ENCODE measurements around the gene GPR137. TPM values are rescaled to one million over a fixed set of nuclear protein-coding genes. Genes with fewer than 3 reads are reported as not detected.

The GPR137 gene
- total and polyA plus RNA-seq, 2 experiments from 2014 or later, result 16.3 to 32.5 TPM

- no peaks in the 10 kb centered on the region for H3K27me3 ChIP-seq (ENCODE audit: insufficient read depth)
- Mint-ChIP-seq H3K36me3 (ENCODE audit: low read depth) (peaks cover 24% of the 10 kb centered on the region), H3K4me3 (peak within 1 kb of the TSS; percentile 93), H3K9me3 (no peaks in the 10 kb centered on the region), H3K4me1 (peaks cover 27% of the 10 kb centered on the region), H3K27ac (peak within 1 kb of the TSS; percentile 98), H3K27me3 (ENCODE audit: insufficient read depth, low read depth, poor library complexity) (peaks cover 28% of the 10 kb centered on the region)
- H3K36me3 ChIP-seq (ENCODE audit: insufficient read depth), result no peaks in the 10 kb centered on the region
- H3K79me2 ChIP-seq (replicated peaks; ENCODE audit: insufficient read depth), result peaks cover 19% of the 10 kb centered on the region
- peak within 1 kb of the TSS; percentile 97 for H3K4me3 ChIP-seq
- DNase-seq (ENCODE audit: low spot score) (peak; percentile 98), ATAC-seq (peak; percentile 48)
- peaks cover 26% of the 10 kb centered on the region for H3F3A ChIP-seq (replicated peaks; ENCODE audit: low read depth)
- no peaks in the 10 kb centered on the region; the same call in 1 of the 2 replicates for H4K20me1 ChIP-seq (replicated peaks; ENCODE audit: insufficient read depth)
- H3K4me2 ChIP-seq, result peak within 1 kb of the TSS; percentile 96
- peaks cover 17% of the 10 kb centered on the region; the same call in 1 of the 2 replicates for H3K4me1 ChIP-seq (ENCODE audit: insufficient read depth)
- TF ChIP-seq ETS1 (IDR thresholded peaks at IDR 0.05), result peak; percentile 60; the same call in 1 of the 2 replicates
- no peak for TF ChIP-seq EZH2 (IDR thresholded peaks at IDR 0.05; ENCODE audit: low read depth, unreplicated experiment)
- peak; percentile 95 for TF ChIP-seq POLR2AphosphoS5 (IDR thresholded peaks at IDR 0.05; ENCODE audit: low read depth)
- TF ChIP-seq CREB1 (CRISPR knock-in tag; IDR thresholded peaks at IDR 0.05; ENCODE audit: low read depth), result peak; percentile 93
- H3K27ac ChIP-seq (ENCODE audit: low read depth), result peak within 1 kb of the TSS; percentile 94; the same call in 1 of the 2 replicates
- no peak within 1 kb of the TSS; the same call in 1 of the 2 replicates for H2AFZ ChIP-seq
- H3K9me2 ChIP-seq (ENCODE audit: insufficient read depth), result no peaks in the 10 kb centered on the region
Observed at GRCh38 chr11:64240435-64241240, 45.0 kb upstream of the GPR137 start, which contains the start of gene FKBP2. FKBP2 (plus strand) TSS chr11:64241095; CDS start chr11:64242388, 1,293 bp downstream.

- H3K9me2 ChIP-seq (ENCODE audit: insufficient read depth), result no peaks in the 10 kb centered on the region
- H3K79me2 ChIP-seq (replicated peaks; ENCODE audit: insufficient read depth), result peaks cover 25% of the 10 kb centered on the region
- Mint-ChIP-seq H3K4me3 (peak overlapping the region; percentile 93), H3K27ac (peak overlapping the region; percentile 98), H3K27me3 (ENCODE audit: insufficient read depth, low read depth, poor library complexity) (peaks cover 30% of the 10 kb centered on the region), H3K9me3 (no peaks in the 10 kb centered on the region), H3K36me3 (ENCODE audit: low read depth) (peaks cover 24% of the 10 kb centered on the region), H3K4me1 (peaks cover 27% of the 10 kb centered on the region)
- no peaks in the 10 kb centered on the region for H3K27me3 ChIP-seq (ENCODE audit: insufficient read depth)
- H2AFZ ChIP-seq, result no peak overlapping the region; the same call in 1 of the 2 replicates
- H3K4me1 ChIP-seq (ENCODE audit: insufficient read depth), result peaks cover 17% of the 10 kb centered on the region; the same call in 1 of the 2 replicates
- ATAC-seq (peak; percentile 62), DNase-seq (ENCODE audit: low spot score) (no peak)
- peaks cover 28% of the 10 kb centered on the region for H3F3A ChIP-seq (replicated peaks; ENCODE audit: low read depth)
- H3K4me3 ChIP-seq, result peak overlapping the region; percentile 97
- peak overlapping the region; percentile 96 for H3K4me2 ChIP-seq
- peak overlapping the region; percentile 94; the same call in 1 of the 2 replicates for H3K27ac ChIP-seq (ENCODE audit: low read depth)
- no peaks in the 10 kb centered on the region for H3K36me3 ChIP-seq (ENCODE audit: insufficient read depth)
- H4K20me1 ChIP-seq (replicated peaks; ENCODE audit: insufficient read depth), result no peaks in the 10 kb centered on the region; the same call in 1 of the 2 replicates
- TF ChIP-seq NANOG (IDR thresholded peaks at IDR 0.05; ENCODE audit: borderline replicate concordance), result no peak
- no peak for TF ChIP-seq POLR2AphosphoS5 (IDR thresholded peaks at IDR 0.05; ENCODE audit: low read depth)
- no peak for TF ChIP-seq REST (IDR thresholded peaks at IDR 0.05; ENCODE audit: unreplicated experiment)
- no peak for TF ChIP-seq ZNF462 (CRISPR knock-in tag; IDR thresholded peaks at IDR 0.05)
- no peak for TF ChIP-seq STAT1 (IDR thresholded peaks at IDR 0.05; ENCODE audit: unreplicated experiment)
- no peak for TF ChIP-seq EZH2 (IDR thresholded peaks at IDR 0.05; ENCODE audit: low read depth, unreplicated experiment)
- TF ChIP-seq EZH2phosphoT487 (IDR thresholded peaks at IDR 0.05; ENCODE audit: unreplicated experiment), result no peak
Observed at GRCh38 chr11:64241241-64241490, 44.5 kb upstream of the GPR137 start.

Measured in GM23338 (cell line).